Measurements from ENCODE around the gene BTBD19. TPM values are rescaled to one million over a fixed set of nuclear protein-coding genes. Genes with fewer than 3 reads are reported as not detected.
A peak's percentile ranks its signal among the peaks of the same experiment; 100 is the strongest.

The BTBD19 gene
- total and polyA plus RNA-seq, 2 donors (not counting 1 experiment from before 2014, with no cell fraction given), result 0.75 to 2.3 TPM

GRCh38 chr1:44862829-44863401 lies 54.6 kb downstream of the BTBD19 start:
- Histone ChIP-seq H4K20me1 (ENCODE audit: control insufficient read depth, insufficient read depth, low read length, poor library complexity, severe bottlenecking) (no peaks in the 10 kb centered on the region), H3K79me2 (ENCODE audit: control insufficient read depth, insufficient read depth, low read length) (no peaks in the 10 kb centered on the region), H2AFZ (ENCODE audit: insufficient read depth, low read depth, low read length, poor library complexity, severe bottlenecking) (no peak overlapping the region), H3K9me3 (ENCODE audit: control extremely low read depth in 1 of 3, control insufficient read depth in 2 of 3, insufficient read depth in 1 of 3, low read length in 2 of 3) (no peaks in the 10 kb centered on the region), H3K4me3 (ENCODE audit: control extremely low read depth in 1 of 5, extremely low read depth in 1 of 5, insufficient read depth in 1 of 5, low read depth in 2 of 5, low read length in 4 of 5) (no peak overlapping the region), H3K36me3 (replicated peaks in 1 of 2; ENCODE audit: control extremely low read depth in 1 of 2, control insufficient read depth in 1 of 2, extremely low read depth in 1 of 2, insufficient read depth in 2 of 2, low read length in 1 of 2) (peaks cover 0 to 10% of the 10 kb centered on the region in 2 experiments), H3K9ac (ENCODE audit: low read length) (no peak overlapping the region), H3K4me2 (replicated peaks; ENCODE audit: low read depth, low read length, poor library complexity, severe bottlenecking) (no peak overlapping the region), H3K27me3 (replicated peaks in 1 of 4; ENCODE audit: control extremely low read depth in 1 of 4, control insufficient read depth in 3 of 4, insufficient read depth in 4 of 4, low read length in 3 of 4) (no peaks in the 10 kb centered on the region), H3K27ac (ENCODE audit: low read length in 2 of 2) (no peak overlapping the region), H3K4me1 (ENCODE audit: control insufficient read depth in 2 of 2, insufficient read depth in 2 of 2, low read length in 2 of 2) (peaks cover 16% of the 10 kb centered on the region in 2 donors)
- ChIA-PET POLR2A (no interaction called here), CTCF (no interaction called here)
- H3K27ac Mint-ChIP-seq, result no peak overlapping the region
- intact Hi-C loops (cut with micrococcal nuclease), result no loop called here
- no peak overlapping the region for H3K4me3 Mint-ChIP-seq
- no peak for TF ChIP-seq CTCF (IDR thresholded peaks at IDR 0.05)
- TF ChIP-seq EZH2 (IDR thresholded peaks at IDR 0.05; ENCODE audit: borderline replicate concordance, insufficient read depth, low read depth, low read length, poor library complexity, severe bottlenecking), result no peak
- peaks cover 18% of the 10 kb centered on the region for H3K4me1 Mint-ChIP-seq
- no peaks in the 10 kb centered on the region for H3K9me3 Mint-ChIP-seq (ENCODE audit: insufficient read depth)
- ATAC-seq (ENCODE audit: low read depth) (no peak), DNase-seq (no peak)
- H3K27me3 Mint-ChIP-seq, result no peaks in the 10 kb centered on the region
- no CpG with 5 or more reads among the region's 5 CpGs for WGBS (ENCODE audit: insufficient coverage)

Small RNA genes lying within 50 kb of the gene (small RNA-seq; reads per million reads assigned to genes)
- gene AL136380.1 (ENCODE audit: insufficient read length, low read depth, low replicate concordance) (not detected), gene SNORD38A (ENCODE audit: insufficient read length, low read depth, low replicate concordance) (31,020 reads per million, percentile 100 among the genes with 10 or more reads in this experiment), gene SNORD38B (ENCODE audit: insufficient read length, low read depth, low replicate concordance) (not detected), gene SNORD46 (ENCODE audit: insufficient read length, low read depth, low replicate concordance) (106 reads per million, percentile 95 among the genes with 10 or more reads in this experiment), gene SNORD55 (ENCODE audit: insufficient read length, low read depth, low replicate concordance) (not detected)

Other genes starting within 250 kb of the BTBD19 start
- 5.3 and 6.8 TPM in 2 replicates for gene TMEM53, start 134.0 kb upstream of the BTBD19 start, total RNA-seq
- 4.7 and 6.5 TPM in 2 replicates for gene TMEM53, start 134.0 kb upstream of the BTBD19 start, polyA plus RNA-seq
- gene ARMH1, start 133.8 kb upstream of the BTBD19 start, total RNA-seq, result 10.2 and 11.4 TPM in 2 replicates
- gene ARMH1, start 133.8 kb upstream of the BTBD19 start, polyA plus RNA-seq, result 225 and 253 TPM in 2 replicates
- not detected in 2 replicates for gene RNU5D-1, start 77.4 kb upstream of the BTBD19 start, total RNA-seq
- gene RNU5D-1, start 77.4 kb upstream of the BTBD19 start, polyA plus RNA-seq, result not detected in 2 replicates
- gene KIF2C, start 68.7 kb upstream of the BTBD19 start, total RNA-seq, result 0.25 and 0.51 TPM in 2 replicates
- 0.26 and 0.69 TPM in 2 replicates for gene KIF2C, start 68.7 kb upstream of the BTBD19 start, polyA plus RNA-seq
- 2,492 and 2,525 TPM in 2 replicates for gene RPS8, start 33.0 kb upstream of the BTBD19 start, total RNA-seq
- 3,650 and 4,047 TPM in 2 replicates for gene RPS8, start 33.0 kb upstream of the BTBD19 start, polyA plus RNA-seq
- gene BEST4, start 20.4 kb upstream of the BTBD19 start, total RNA-seq, result 1.3 and 1.4 TPM in 2 replicates
- gene BEST4, start 20.4 kb upstream of the BTBD19 start, polyA plus RNA-seq, result 0.19 and 0.30 TPM in 2 replicates
- 30.1 and 35.9 TPM in 2 replicates for gene PLK3, start 8.1 kb upstream of the BTBD19 start, total RNA-seq
- 93.5 and 165 TPM in 2 replicates for gene PLK3, start 8.1 kb upstream of the BTBD19 start, polyA plus RNA-seq
- gene DYNLT4, start 1.2 kb upstream of the BTBD19 start, total RNA-seq, result 0.39 TPM in 1 of 2 replicates, not detected in the other
- gene DYNLT4, start 1.2 kb upstream of the BTBD19 start, polyA plus RNA-seq, result 0.19 and 0.29 TPM in 2 replicates
- 0.90 and 1.7 TPM in 2 replicates for gene PTCH2, start 34.7 kb downstream of the BTBD19 start, total RNA-seq
- gene PTCH2, start 34.7 kb downstream of the BTBD19 start, polyA plus RNA-seq, result 0.56 and 1.3 TPM in 2 replicates
- 15.0 and 19.0 TPM in 2 replicates for gene EIF2B3, start 178.1 kb downstream of the BTBD19 start, total RNA-seq
- 10.3 and 14.9 TPM in 2 replicates for gene EIF2B3, start 178.1 kb downstream of the BTBD19 start, polyA plus RNA-seq
- 57.3 and 66.8 TPM in 2 replicates for gene HECTD3, start 202.8 kb downstream of the BTBD19 start, total RNA-seq
- 44.5 and 46.3 TPM in 2 replicates for gene HECTD3, start 202.8 kb downstream of the BTBD19 start, polyA plus RNA-seq
- 57.3 and 65.5 TPM in 2 replicates for gene UROD, start 203.7 kb downstream of the BTBD19 start, total RNA-seq
- gene UROD, start 203.7 kb downstream of the BTBD19 start, polyA plus RNA-seq, result 82.5 and 84.2 TPM in 2 replicates